WTC11 (cell line): ENCODE measurements around the gene MEIKIN.

Source experiments
- CTCF ChIP-seq: fragments of 200-600 bp; IDR thresholded peaks from 2 replicates; pipeline ENCODE4 v1.8.0; 2022; ENCODE audit warnings: antibody characterized with exemption
- EMX1 ChIP-seq: fragments of 250-450 bp; sonication (Bioruptor Pico); IDR thresholded peaks from 2 replicates; pipeline ENCODE4 v1.8.0; 2021; ENCODE audit warnings: mild to moderate bottlenecking
- ERG ChIP-seq: fragments of 250-450 bp; sonication (Bioruptor Pico); IDR thresholded peaks from 2 replicates; pipeline ENCODE4 v1.8.0; 2021; ENCODE audit warnings: mild to moderate bottlenecking
- MAX ChIP-seq: sonication (generic); formaldehyde crosslinking; IDR thresholded peaks from 2 replicates; pipeline ENCODE4 v1.8.0; 2022; ENCODE audit warnings: mild to moderate bottlenecking, missing genetic modification reagents
- PRRX2 ChIP-seq: fragments of 250-450 bp; sonication (Bioruptor Pico); IDR thresholded peaks from 2 replicates; pipeline ENCODE4 v1.8.0; 2021; ENCODE audit warnings: mild to moderate bottlenecking
- SP1 ChIP-seq: sonication (generic); formaldehyde crosslinking; conservative IDR thresholded peaks from 2 replicates; pipeline ENCODE4 v1.8.1; 2022; ENCODE audit warnings: missing genetic modification reagents

DNA sequence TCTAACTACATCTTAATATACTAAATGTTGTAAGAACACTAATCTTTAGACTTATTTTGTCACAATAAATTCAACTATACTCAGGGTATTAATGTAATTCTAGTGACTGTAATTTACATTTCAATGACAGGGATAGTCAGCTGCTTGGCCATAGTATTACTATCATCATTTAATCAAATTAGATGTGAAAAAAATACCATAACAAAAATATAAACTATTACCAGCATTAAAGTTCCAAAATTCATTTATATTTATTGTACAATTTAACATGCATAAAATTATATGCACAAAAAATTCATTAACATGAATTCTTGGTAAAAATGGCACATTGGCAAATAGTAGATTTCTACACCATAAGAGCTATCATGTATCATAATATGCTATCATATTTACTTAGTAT lies 177.6 kb downstream of the MEIKIN start:
- no peak for TF ChIP-seq CTCF
- no peak for TF ChIP-seq MAX (CRISPR knock-in tag)
- TF ChIP-seq SP1 (CRISPR knock-in tag): no peak
- TF ChIP-seq ERG (CRISPR knock-in tag): no peak
- TF ChIP-seq EMX1 (CRISPR knock-in tag): no peak
- no peak for TF ChIP-seq PRRX2 (CRISPR knock-in tag)
